ENCODE measurements around the gene LGR5.
A peak's percentile ranks its signal among the peaks of the same experiment; 100 is the strongest.

Gene LGR5

GRCh38 chr12:71439613-71440344 is at the start of gene LGR5:
TSS of gene LGR5 (plus strand) at chr12:71439798. CDS start at chr12:71440081, 283 bp downstream.
- peak; percentile 52 for DNase-seq

GRCh38 chr12:71392521-71393145 is 47.0 kb upstream of the LGR5 start:
- peak; percentile 20 for DNase-seq

- DNase-seq: no peak
Measured at GRCh38 chr12:71393625-71394024, 46.0 kb upstream of the LGR5 start.

- DNase-seq: no peak
Measured at GRCh38 chr12:71397433-71397954, 42.1 kb upstream of the LGR5 start.

GRCh38 chr12:71399197-71399596 is 40.4 kb upstream of the LGR5 start:
- no peak for DNase-seq

GRCh38 chr12:71400481-71400880 is 39.1 kb upstream of the LGR5 start:
- DNase-seq: no peak

- DNase-seq: no peak
Measured at GRCh38 chr12:71405884-71406283, 33.7 kb upstream of the LGR5 start.

- DNase-seq: no peak
Measured at GRCh38 chr12:71407732-71408131, 31.9 kb upstream of the LGR5 start.

- DNase-seq: no peak
Measured at GRCh38 chr12:71410844-71411243, 28.8 kb upstream of the LGR5 start.

- no peak for DNase-seq
Measured at GRCh38 chr12:71411635-71412034, 28.0 kb upstream of the LGR5 start.

- DNase-seq: peak; percentile 64
Measured at GRCh38 chr12:71415336-71416231, 24.0 kb upstream of the LGR5 start.

- no peak for DNase-seq
Measured at GRCh38 chr12:71417181-71417580, 22.4 kb upstream of the LGR5 start.

GRCh38 chr12:71420775-71421406 is 18.7 kb upstream of the LGR5 start:
- no peak for DNase-seq

GRCh38 chr12:71425568-71426299 is 13.9 kb upstream of the LGR5 start:
- no peak for DNase-seq

- DNase-seq: no peak
Measured at GRCh38 chr12:71426300-71427047, 13.1 kb upstream of the LGR5 start.

- no peak for DNase-seq
Measured at GRCh38 chr12:71430756-71431155, 8.8 kb upstream of the LGR5 start.

- DNase-seq: no peak
Measured at GRCh38 chr12:71431991-71432390, 7.6 kb upstream of the LGR5 start.

- DNase-seq: no peak
Measured at GRCh38 chr12:71432936-71433335, 6.7 kb upstream of the LGR5 start.

- no peak for DNase-seq
Measured at GRCh38 chr12:71436696-71437095, 2.9 kb upstream of the LGR5 start.

- peak; percentile 9 for DNase-seq
Measured at GRCh38 chr12:71438670-71439361, 782 bp upstream of the LGR5 start.

- no peak for DNase-seq
Measured at GRCh38 chr12:71439362-71439612, 311 bp upstream of the LGR5 start.
